HL-60 (cell line): ENCODE data around the gene MS4A18.

ENCODE experiments used
- CTCF ChIP-seq: IDR thresholded peaks from one replicate; pipeline ENCODE4 v1.5.1; 2011; ENCODE audit warnings: low read length, control low read depth, inconsistent platforms; ENCODE audit not compliant: insufficient read depth
- GABPA ChIP-seq: IDR thresholded peaks from 2 replicates; pipeline ENCODE4 v1.6.1; 2012; ENCODE audit warnings: low read depth
- TF ChIP-seq, protein P1 (sequence below): IDR thresholded peaks from 2 replicates; pipeline ENCODE4 v1.6.1; 2012; ENCODE audit warnings: low read depth; ENCODE audit not compliant: insufficient replicate concordance

GRCh38 chr11:60734279-60734678, 9.8 kb downstream of the MS4A18 start:
- TF ChIP-seq CTCF (no peak), GABPA (no peak)
- TF ChIP-seq, protein P1, sequence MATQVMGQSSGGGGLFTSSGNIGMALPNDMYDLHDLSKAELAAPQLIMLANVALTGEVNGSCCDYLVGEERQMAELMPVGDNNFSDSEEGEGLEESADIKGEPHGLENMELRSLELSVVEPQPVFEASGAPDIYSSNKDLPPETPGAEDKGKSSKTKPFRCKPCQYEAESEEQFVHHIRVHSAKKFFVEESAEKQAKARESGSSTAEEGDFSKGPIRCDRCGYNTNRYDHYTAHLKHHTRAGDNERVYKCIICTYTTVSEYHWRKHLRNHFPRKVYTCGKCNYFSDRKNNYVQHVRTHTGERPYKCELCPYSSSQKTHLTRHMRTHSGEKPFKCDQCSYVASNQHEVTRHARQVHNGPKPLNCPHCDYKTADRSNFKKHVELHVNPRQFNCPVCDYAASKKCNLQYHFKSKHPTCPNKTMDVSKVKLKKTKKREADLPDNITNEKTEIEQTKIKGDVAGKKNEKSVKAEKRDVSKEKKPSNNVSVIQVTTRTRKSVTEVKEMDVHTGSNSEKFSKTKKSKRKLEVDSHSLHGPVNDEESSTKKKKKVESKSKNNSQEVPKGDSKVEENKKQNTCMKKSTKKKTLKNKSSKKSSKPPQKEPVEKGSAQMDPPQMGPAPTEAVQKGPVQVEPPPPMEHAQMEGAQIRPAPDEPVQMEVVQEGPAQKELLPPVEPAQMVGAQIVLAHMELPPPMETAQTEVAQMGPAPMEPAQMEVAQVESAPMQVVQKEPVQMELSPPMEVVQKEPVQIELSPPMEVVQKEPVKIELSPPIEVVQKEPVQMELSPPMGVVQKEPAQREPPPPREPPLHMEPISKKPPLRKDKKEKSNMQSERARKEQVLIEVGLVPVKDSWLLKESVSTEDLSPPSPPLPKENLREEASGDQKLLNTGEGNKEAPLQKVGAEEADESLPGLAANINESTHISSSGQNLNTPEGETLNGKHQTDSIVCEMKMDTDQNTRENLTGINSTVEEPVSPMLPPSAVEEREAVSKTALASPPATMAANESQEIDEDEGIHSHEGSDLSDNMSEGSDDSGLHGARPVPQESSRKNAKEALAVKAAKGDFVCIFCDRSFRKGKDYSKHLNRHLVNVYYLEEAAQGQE, result no peak
